CD14-positive monocyte (primary cell): ENCODE measurements around the gene COG7. TPM values are rescaled to one million over a fixed set of nuclear protein-coding genes. Genes with fewer than 3 reads are reported as not detected.

ENCODE experiments used
- DNase-seq, 3 donors: peaks; one replicate each; pipeline ENCODE4 v3.0.0-alpha.2; 2011 to 2022
- H2AFZ ChIP-seq: 2 replicates; pipeline ENCODE4 v1.6.0; 2012; ENCODE audit warnings: mild to moderate bottlenecking, low read depth, low read length, inconsistent platforms; ENCODE audit not compliant: insufficient read depth, poor library complexity, severe bottlenecking
- H3K27ac ChIP-seq, 2 donors: 1 replicate in 1 of 2; 2 replicates in 1 of 2; pipeline ENCODE4 v1.5.1; 2012 to 2013; ENCODE audit warnings: low read length in 2 of 2, control low read depth in 1 of 2, inconsistent platforms in 1 of 2, low read depth in 1 of 2, mild to moderate bottlenecking in 1 of 2
- H3K27me3 ChIP-seq, 2 donors: one replicate each; pipeline versions ENCODE4 v1.6.0 to v1.6.1; 2011 to 2013; ENCODE audit warnings: low read length in 2 of 2; ENCODE audit not compliant: control insufficient read depth in 2 of 2, insufficient read depth in 2 of 2
- H3K36me3 ChIP-seq, 2 donors: replicated peaks in 1 of 2; 1 replicate in 1 of 2; 2 replicates in 1 of 2; pipeline versions ENCODE4 v1.5.1 to v1.6.1; 2012 to 2013; ENCODE audit warnings: low read length in 2 of 2, control low read depth in 1 of 2, inconsistent platforms in 1 of 2, mild to moderate bottlenecking in 1 of 2; ENCODE audit not compliant: insufficient read depth in 2 of 2, control insufficient read depth in 1 of 2
- H3K4me1 ChIP-seq, 2 donors: 1 replicate in 1 of 2; 2 replicates in 1 of 2; pipeline versions ENCODE4 v1.5.1 to v1.6.1; 2012 to 2013; ENCODE audit warnings: low read length in 2 of 2, control low read depth in 1 of 2, inconsistent platforms in 1 of 2, mild to moderate bottlenecking in 1 of 2, moderate library complexity in 1 of 2; ENCODE audit not compliant: insufficient read depth in 2 of 2, control insufficient read depth in 1 of 2
- H3K4me2 ChIP-seq: replicated peaks from 2 replicates; pipeline ENCODE3; 2012; ENCODE audit warnings: low read length, moderate library complexity, mild to moderate bottlenecking; ENCODE audit not compliant: poor library complexity, severe bottlenecking; ENCODE audit errors: extremely low read depth
- H3K4me3 ChIP-seq, 3 experiments: fragments of 200-600 bp in 1 of 3; sonication (generic) in 1 of 3; replicated peaks in 1 of 3; 1 replicate in 2 of 3; 2 replicates in 1 of 3; pipeline ENCODE4 v1.5.1; 2011 to 2013; ENCODE audit warnings: low read length in 3 of 3, mild to moderate bottlenecking in 3 of 3, control low read depth in 2 of 3, low read depth in 2 of 3, inconsistent platforms in 1 of 3, moderate library complexity in 1 of 3
- H3K79me2 ChIP-seq: 2 replicates; pipeline ENCODE4 v1.6.0; 2012; ENCODE audit warnings: mild to moderate bottlenecking, control low read depth, inconsistent platforms, low read length, moderate library complexity; ENCODE audit not compliant: insufficient read depth
- H3K9ac ChIP-seq: 2 replicates; pipeline ENCODE4 v1.6.0; 2017; ENCODE audit warnings: low read length, mild to moderate bottlenecking; ENCODE audit not compliant: insufficient read depth, poor library complexity, severe bottlenecking
- H3K9me3 ChIP-seq, 2 donors: replicated peaks in 1 of 2; 1 replicate in 1 of 2; 2 replicates in 1 of 2; pipeline versions ENCODE4 v1.5.1 to v1.6.1; 2012 to 2013; ENCODE audit warnings: low read length in 2 of 2, control low read depth in 1 of 2; ENCODE audit not compliant: control insufficient read depth in 1 of 2, insufficient read depth in 1 of 2
- H4K20me1 ChIP-seq: 2 replicates; pipeline ENCODE4 v1.6.0; 2012; ENCODE audit warnings: mild to moderate bottlenecking, low read length, control low read depth, moderate library complexity; ENCODE audit not compliant: insufficient read depth
- H3K27ac Mint-ChIP-seq, 7 donors: one replicate each; pipeline ENCODE4 v1.8.0; 2020; ENCODE audit warnings: mild to moderate bottlenecking in 7 of 7, mixed read lengths in 7 of 7, moderate library complexity in 6 of 7, inconsistent platforms in 2 of 7
- H3K27me3 Mint-ChIP-seq, 3 donors: one replicate each; pipeline ENCODE4 v1.8.0; 2021 to 2022; ENCODE audit warnings: low read depth in 3 of 3, mild to moderate bottlenecking in 3 of 3, mixed read lengths in 3 of 3, moderate library complexity in 3 of 3, inconsistent platforms in 1 of 3
- H3K36me3 Mint-ChIP-seq, 2 donors: one replicate each; pipeline ENCODE4 v1.8.0; 2020; ENCODE audit warnings: mixed read lengths in 2 of 2, inconsistent platforms in 1 of 2, mild to moderate bottlenecking in 1 of 2
- H3K4me1 Mint-ChIP-seq: one replicate; pipeline ENCODE4 v1.8.0; 2020; ENCODE audit warnings: mild to moderate bottlenecking, mixed read lengths
- H3K4me3 Mint-ChIP-seq, 2 donors: one replicate each; pipeline ENCODE4 v1.8.0; 2020; ENCODE audit warnings: mild to moderate bottlenecking in 2 of 2, mixed read lengths in 2 of 2, moderate library complexity in 1 of 2
- H3K9me3 Mint-ChIP-seq, 7 donors: one replicate each; pipeline ENCODE4 v1.8.0; 2020 to 2022; ENCODE audit warnings: mixed read lengths in 7 of 7, mild to moderate bottlenecking in 6 of 7, moderate library complexity in 6 of 7, inconsistent platforms in 2 of 7
- WGBS: methylation state at CpG from one replicate; pipeline ENCODE4 v1.1.5; 2013; ENCODE audit warnings: missing lambda C conversion rate; ENCODE audit not compliant: insufficient coverage; 5-methylcytosine and 5-hydroxymethylcytosine counted together
- intact Hi-C, 2 donors: fragments of 100-400 bp; cut with micrococcal nuclease; formaldehyde crosslinking; loops; one replicate each; pipeline versions ENCODE4 v1.15.0 to v1.15.1; 2023
- polyA minus RNA-seq: library from RNA; depleted of rRNA, polyadenylated mRNA; stranded (reverse); fragments of >200 nt; gene quantifications from 2 replicates; pipeline ENCODE4 v1.2.3, GENCODE V29; 2012
- polyA plus RNA-seq, 3 donors: library from polyadenylated mRNA; depleted of rRNA in 1 of 3; unstranded in 2 of 3; stranded (reverse) in 1 of 3; fragments of 300-500 nt in 2 of 3; fragments of >200 nt in 1 of 3; fragmentation: Illumina TruSeq in 2 of 3; gene quantifications; 1 replicate in 2 of 3; 2 replicates in 1 of 3; pipeline ENCODE4 v1.2.3, GENCODE V29; 2012 to 2021
- total RNA-seq, 12 experiments: library from RNA in 1 of 12; stranded (reverse) in 1 of 12; fragments of 120-200 nt in 1 of 12; gene quantifications; one replicate each; pipeline ENCODE4 v1.2.4 and lab custom pipeline; 2013 to 2026; ENCODE audit warnings: mixed read lengths in 6 of 12, inconsistent platforms in 1 of 12
- TF ChIP-seq, protein P1 (sequence below): fragments of 200-600 bp; IDR thresholded peaks from one replicate; pipeline ENCODE4 v1.8.0; 2022; ENCODE audit warnings: antibody characterized with exemption, mild to moderate bottlenecking

The COG7 gene
- total RNA-seq (2013) = 10.8 TPM
- polyA plus RNA-seq (10 to 100 TPM in 1 of 3 donors, 1 to 10 TPM in 2; 6.6 to 28.8 (median 8.0) TPM), polyA minus RNA-seq (14.5 and 18.1 TPM in 2 replicates), total RNA-seq (lab: John Stamatoyannopoulos, UW) (2.8 to 16.9 (median 10.2) reads per million in 11 experiments)

DNA sequence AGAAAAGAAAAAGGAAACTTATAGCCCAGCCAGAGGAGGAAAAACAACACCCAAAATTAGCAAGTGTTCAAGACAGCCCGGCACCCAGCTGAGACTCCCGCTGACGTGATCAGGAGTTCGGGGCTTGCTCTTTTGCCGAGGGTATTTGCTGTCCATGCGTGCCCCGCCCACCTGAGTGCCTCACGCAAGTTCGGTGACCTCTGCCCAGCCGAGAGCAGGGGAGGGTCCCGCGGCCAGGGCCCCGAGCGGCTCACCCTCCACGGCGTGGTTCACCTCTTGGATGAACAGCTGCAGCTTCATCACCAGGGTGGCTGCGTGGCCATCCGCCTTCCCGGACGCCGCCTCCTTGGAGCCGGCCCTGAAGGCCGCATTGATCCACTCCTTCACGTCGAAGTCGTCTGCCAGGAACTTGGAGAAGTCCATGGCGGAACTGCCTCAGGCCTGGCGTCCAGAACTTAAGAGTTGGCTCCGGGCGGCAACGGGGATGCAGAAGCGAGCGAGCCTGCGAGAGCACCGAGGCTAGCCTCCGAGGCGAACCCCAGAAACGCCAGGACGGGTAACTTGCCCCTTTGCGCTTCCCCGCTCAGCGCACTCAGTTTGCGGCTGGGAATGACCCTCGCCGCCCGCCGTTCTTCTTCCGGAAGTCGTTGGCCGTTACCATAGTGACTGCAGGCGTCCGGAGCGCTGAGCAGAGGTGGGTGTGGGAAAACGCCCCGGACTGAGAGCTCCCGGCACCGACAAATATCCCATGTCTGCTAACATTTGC lies at the start of gene COG7:
COG7 (minus strand) TSS at position 618 of the 766 bp plus-strand sequence; CDS start at position 423, 195 bp downstream.
- H3K4me2 ChIP-seq = peak within 1 kb of the TSS; percentile 98
- peak within 1 kb of the TSS; percentile 77 for H3K9ac ChIP-seq
- H3K27me3 Mint-ChIP-seq = peaks cover 0 to 4% (median 0%) of the 10 kb centered on the region in 3 donors
- intact Hi-C loops = loop anchor here in 1 of 2 donors (5.0 to 10.0 kb wide), 2 partner anchors 52 to 105 kb away; partner anchors contain the start of genes EARS2 and UBFD1
- H3K4me3 Mint-ChIP-seq = peak within 1 kb of the TSS; percentile 91 to 95
- peaks cover 0 to 5% of the 10 kb centered on the region in 2 donors for H3K36me3 Mint-ChIP-seq
- H2AFZ ChIP-seq = peak within 1 kb of the TSS; percentile 98
- DNase-seq = peak; percentile 64 to 77 (median 70)
- H3K79me2 ChIP-seq = peaks cover 34% of the 10 kb centered on the region
- no peaks in the 10 kb centered on the region for H3K9me3 ChIP-seq
- under 1% methylated on average over 56 of the region's 57 CpGs for WGBS
- no peaks in the 10 kb centered on the region for H3K36me3 ChIP-seq
- peak within 1 kb of the TSS; percentile 68 to 98 (median 97) for H3K4me3 ChIP-seq
- H3K9me3 Mint-ChIP-seq = no peaks in the 10 kb centered on the region
- H3K27ac Mint-ChIP-seq = peak within 1 kb of the TSS; percentile 76 to 93 (median 88)
- H3K27me3 ChIP-seq = no peaks in the 10 kb centered on the region
- H3K4me1 Mint-ChIP-seq = peaks cover 24% of the 10 kb centered on the region
- TF ChIP-seq, protein P1, sequence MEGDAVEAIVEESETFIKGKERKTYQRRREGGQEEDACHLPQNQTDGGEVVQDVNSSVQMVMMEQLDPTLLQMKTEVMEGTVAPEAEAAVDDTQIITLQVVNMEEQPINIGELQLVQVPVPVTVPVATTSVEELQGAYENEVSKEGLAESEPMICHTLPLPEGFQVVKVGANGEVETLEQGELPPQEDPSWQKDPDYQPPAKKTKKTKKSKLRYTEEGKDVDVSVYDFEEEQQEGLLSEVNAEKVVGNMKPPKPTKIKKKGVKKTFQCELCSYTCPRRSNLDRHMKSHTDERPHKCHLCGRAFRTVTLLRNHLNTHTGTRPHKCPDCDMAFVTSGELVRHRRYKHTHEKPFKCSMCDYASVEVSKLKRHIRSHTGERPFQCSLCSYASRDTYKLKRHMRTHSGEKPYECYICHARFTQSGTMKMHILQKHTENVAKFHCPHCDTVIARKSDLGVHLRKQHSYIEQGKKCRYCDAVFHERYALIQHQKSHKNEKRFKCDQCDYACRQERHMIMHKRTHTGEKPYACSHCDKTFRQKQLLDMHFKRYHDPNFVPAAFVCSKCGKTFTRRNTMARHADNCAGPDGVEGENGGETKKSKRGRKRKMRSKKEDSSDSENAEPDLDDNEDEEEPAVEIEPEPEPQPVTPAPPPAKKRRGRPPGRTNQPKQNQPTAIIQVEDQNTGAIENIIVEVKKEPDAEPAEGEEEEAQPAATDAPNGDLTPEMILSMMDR = no peak
- peak within 1 kb of the TSS; percentile 32 to 78 for H3K27ac ChIP-seq
- H3K4me1 ChIP-seq = peaks cover 11 to 15% of the 10 kb centered on the region in 2 donors
- peaks cover 7% of the 10 kb centered on the region for H4K20me1 ChIP-seq

DNA sequence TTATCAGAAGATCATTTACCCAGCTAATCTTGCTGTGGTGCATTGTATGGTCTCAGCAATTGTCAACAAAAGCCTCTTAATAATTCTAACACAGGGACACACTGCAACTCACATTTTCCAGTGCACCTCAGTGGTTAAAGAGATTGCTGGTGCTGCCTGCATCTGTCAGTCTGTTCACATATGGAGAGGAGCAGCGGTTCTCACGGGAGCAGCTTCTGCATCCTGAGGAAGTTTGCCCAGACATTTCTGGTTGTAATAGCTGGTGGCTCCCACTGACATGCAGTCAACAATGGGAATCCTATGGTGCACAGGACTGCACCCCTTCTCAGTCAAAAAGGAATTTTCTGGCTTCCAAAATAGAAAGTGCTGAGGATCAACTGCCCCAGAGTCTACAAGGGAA lies 49.5 kb upstream of the COG7 start:
- no peak overlapping the region for H3K9ac ChIP-seq
- no peaks in the 10 kb centered on the region for H3K9me3 Mint-ChIP-seq
- no peak overlapping the region for H3K4me3 Mint-ChIP-seq
- intact Hi-C loops = loop anchor here in 1 of 2 donors (10.0 kb wide), 1 partner anchor 48 kb away; the partner anchor contains the start of gene COG7
- H3K27me3 Mint-ChIP-seq = peaks cover 0 to 2% (median 0%) of the 10 kb centered on the region in 3 donors
- H3K4me1 Mint-ChIP-seq = peaks cover 75% of the 10 kb centered on the region
- H3K27ac ChIP-seq = peak overlapping the region in 1 of 2 donors; percentile 70
- no peak overlapping the region for H3K4me3 ChIP-seq
- peaks cover 21 to 37% of the 10 kb centered on the region in 2 donors for H3K36me3 Mint-ChIP-seq
- H4K20me1 ChIP-seq = peaks cover 91% of the 10 kb centered on the region
- DNase-seq = peak in 1 of 3 donors; percentile 13
- H3K4me2 ChIP-seq = no peak overlapping the region
- no peaks in the 10 kb centered on the region for H3K9me3 ChIP-seq
- peaks cover 0 to 14% of the 10 kb centered on the region in 2 donors for H3K36me3 ChIP-seq
- peaks cover 100% of the 10 kb centered on the region for H3K79me2 ChIP-seq
- no peaks in the 10 kb centered on the region for H3K27me3 ChIP-seq
- TF ChIP-seq, protein P1 = no peak
- peaks cover 75 to 82% of the 10 kb centered on the region in 2 donors for H3K4me1 ChIP-seq
- WGBS = 61% methylated on average over 2 of the region's 2 CpGs
- H3K27ac Mint-ChIP-seq = peak overlapping the region; percentile 46 to 84 (median 66)
- no peak overlapping the region for H2AFZ ChIP-seq
